Ishikawa (cell line): ENCODE data around the gene METTL17.
A peak's percentile ranks its signal among the peaks of the same experiment; 100 is the strongest.

Source experiments
- CEBPB ChIP-seq: IDR thresholded peaks from 2 replicates; pipeline ENCODE4 v1.6.1; 2012
- CREB1 ChIP-seq: IDR thresholded peaks from 2 replicates; pipeline ENCODE4 v1.6.1; 2012; ENCODE audit warnings: low read depth
- EGR1 ChIP-seq: IDR thresholded peaks from 2 replicates; pipeline ENCODE4 v1.6.1; 2012
- EP300 ChIP-seq: IDR thresholded peaks from 2 replicates; pipeline ENCODE4 v1.6.1; 2012; ENCODE audit warnings: borderline replicate concordance
- FOXM1 ChIP-seq: IDR thresholded peaks from 2 replicates; pipeline ENCODE4 v1.6.1; 2012; ENCODE audit warnings: low read depth, borderline replicate concordance
- NFIC ChIP-seq: IDR thresholded peaks from 2 replicates; pipeline ENCODE4 v1.6.1; 2012
- RAD21 ChIP-seq: IDR thresholded peaks from 2 replicates; pipeline ENCODE4 v1.6.1; 2012; ENCODE audit warnings: low read depth
- REST ChIP-seq: IDR thresholded peaks from 2 replicates; pipeline ENCODE4 v1.6.1; 2012; ENCODE audit warnings: low read depth, mild to moderate bottlenecking
- TAF1 ChIP-seq: IDR thresholded peaks from 2 replicates; pipeline ENCODE4 v1.6.1; 2012; ENCODE audit warnings: low read depth, mild to moderate bottlenecking
- TCF12 ChIP-seq: IDR thresholded peaks from 2 replicates; pipeline ENCODE4 v1.6.1; 2012; ENCODE audit warnings: low read depth
- TEAD4 ChIP-seq: IDR thresholded peaks from 2 replicates; pipeline ENCODE4 v1.6.1; 2012
- YY1 ChIP-seq: IDR thresholded peaks from 2 replicates; pipeline ENCODE4 v1.6.1; 2012; ENCODE audit warnings: low read depth
- ZBTB7A ChIP-seq: IDR thresholded peaks from 2 replicates; pipeline ENCODE4 v1.6.1; 2012; ENCODE audit warnings: low read depth
- TF ChIP-seq, protein P1 (sequence below): IDR thresholded peaks from 2 replicates; pipeline ENCODE4 v1.6.1; 2012
- TF ChIP-seq, protein P2 (sequence below): IDR thresholded peaks from 2 replicates; pipeline ENCODE4 v1.6.1; 2012

The METTL17 gene

DNA sequence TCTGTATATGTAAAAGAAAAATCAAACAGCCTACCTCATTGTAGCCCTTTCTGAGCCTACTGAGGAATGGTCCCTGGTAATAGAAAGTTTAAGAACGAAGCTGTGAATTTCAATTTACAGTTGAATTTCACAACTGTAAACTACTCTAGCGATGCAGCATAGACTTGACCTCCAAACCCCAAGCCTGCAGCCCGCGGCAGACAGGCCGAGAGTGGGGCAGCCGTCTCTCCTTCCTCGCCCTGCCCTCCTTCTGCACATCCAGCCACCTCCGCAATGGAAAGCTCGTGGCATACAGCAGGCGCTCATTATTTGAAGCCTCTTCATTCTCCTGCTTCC lies 19.2 kb upstream of the METTL17 start:
- TF ChIP-seq, protein P1, sequence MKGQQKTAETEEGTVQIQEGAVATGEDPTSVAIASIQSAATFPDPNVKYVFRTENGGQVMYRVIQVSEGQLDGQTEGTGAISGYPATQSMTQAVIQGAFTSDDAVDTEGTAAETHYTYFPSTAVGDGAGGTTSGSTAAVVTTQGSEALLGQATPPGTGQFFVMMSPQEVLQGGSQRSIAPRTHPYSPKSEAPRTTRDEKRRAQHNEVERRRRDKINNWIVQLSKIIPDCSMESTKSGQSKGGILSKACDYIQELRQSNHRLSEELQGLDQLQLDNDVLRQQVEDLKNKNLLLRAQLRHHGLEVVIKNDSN = no peak
- no peak for TF ChIP-seq TEAD4
- no peak for TF ChIP-seq CREB1
- TF ChIP-seq ZBTB7A = no peak
- no peak for TF ChIP-seq CEBPB
- TF ChIP-seq TAF1 = no peak
- no peak for TF ChIP-seq EP300
- no peak for TF ChIP-seq YY1
- TF ChIP-seq RAD21 = no peak
- no peak for TF ChIP-seq EGR1
- no peak for TF ChIP-seq FOXM1
- no peak for TF ChIP-seq NFIC
- TF ChIP-seq, protein P2, sequence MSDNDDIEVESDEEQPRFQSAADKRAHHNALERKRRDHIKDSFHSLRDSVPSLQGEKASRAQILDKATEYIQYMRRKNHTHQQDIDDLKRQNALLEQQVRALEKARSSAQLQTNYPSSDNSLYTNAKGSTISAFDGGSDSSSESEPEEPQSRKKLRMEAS = no peak
- no peak for TF ChIP-seq REST
- no peak for TF ChIP-seq TCF12

GRCh38 chr14:20970983-20971704 lies 18.6 kb upstream of the METTL17 start:
- TF ChIP-seq TAF1 (0 out of 2 replicates have a peak, but pooled peaks have one; percentile 18), TCF12 (no peak), YY1 (no peak), RAD21 (peak; percentile 63), TEAD4 (peak; percentile 72; the same call in 1 of the 2 replicates), FOXM1 (no peak), REST (no peak), ZBTB7A (0 out of 2 replicates have a peak, but pooled peaks have one; percentile 48)
- TF ChIP-seq, protein P2 = peak; percentile 34; the same call in 1 of the 2 replicates

GRCh38 chr14:20971705-20972021 lies 18.1 kb upstream of the METTL17 start:
- TF ChIP-seq YY1 = no peak
- TF ChIP-seq TCF12 = no peak
- no peak for TF ChIP-seq EP300
- no peak for TF ChIP-seq TEAD4
- TF ChIP-seq REST = no peak
- TF ChIP-seq, protein P1 = no peak
- TF ChIP-seq, protein P2 = no peak
- no peak for TF ChIP-seq EGR1
- TF ChIP-seq CREB1 = no peak
- no peak for TF ChIP-seq RAD21
- TF ChIP-seq CEBPB = no peak
- TF ChIP-seq TAF1 = no peak
- TF ChIP-seq ZBTB7A = no peak
- TF ChIP-seq FOXM1 = no peak
- no peak for TF ChIP-seq NFIC

DNA sequence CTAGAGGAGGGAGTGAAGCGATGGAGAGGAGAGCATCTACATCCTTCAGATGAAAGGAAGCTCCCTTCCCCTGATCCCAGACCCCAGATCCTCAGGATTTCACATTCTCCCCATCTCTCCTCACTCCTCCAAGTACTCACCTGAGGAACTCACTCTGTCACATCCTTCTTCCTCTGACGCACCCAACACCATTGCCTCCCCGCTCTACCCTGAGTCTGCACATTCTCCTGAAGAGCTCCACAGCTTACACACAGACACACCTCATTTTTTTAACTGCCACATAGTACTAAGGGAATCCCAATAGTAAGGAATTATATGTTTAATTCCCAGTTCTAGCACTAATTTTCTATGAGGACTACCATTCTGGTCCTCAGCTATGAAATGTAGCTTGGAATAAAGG lies 16.3 kb upstream of the METTL17 start:
- TF ChIP-seq CEBPB (no peak), EP300 (no peak), NFIC (no peak), CREB1 (no peak), YY1 (no peak), TCF12 (no peak), ZBTB7A (no peak), FOXM1 (no peak)
- TF ChIP-seq, protein P1 = no peak
- TF ChIP-seq, protein P2 = no peak
